GM12878 (cell line): ENCODE results near the gene SNAI1. TPM values are rescaled to one million over a fixed set of nuclear protein-coding genes. Genes with fewer than 3 reads are reported as not detected.
"Not testable (repeated sequence)": the region's sequence is repeated elsewhere in the genome, so short reads cannot be mapped to it uniquely, and the experiment has no call there.

Experiments
- ATAC-seq: fragments of 200-7000 bp; cut with Tn5 transposase; 3 replicates; pipeline ENCODE4 v1.9.1; 2020; ENCODE audit warnings: mild to moderate bottlenecking, moderate library complexity
- BruUV-seq: library from RNA; stranded (reverse); fragments of 400-500 nt; replicated peaks from 2 replicates; lab custom pipeline; 2021; lab: Mats Ljungman, UMichigan
- CTCF ChIA-PET: fragments of 300-600 bp; sonication (Branson Sonifier 250); formaldehyde crosslinking; extraction: SDS; loops from one replicate; lab custom pipeline; 2021; ENCODE audit warnings: inconsistent platforms; lab: Yijun Ruan, JAX
- POLR2A ChIA-PET: fragments of 350-600 bp; formaldehyde crosslinking; extraction: SDS; loops from one replicate; lab custom pipeline; 2021; ENCODE audit warnings: inconsistent platforms; lab: Charles Lee
- RAD21 ChIA-PET: fragments of 300-600 bp; sonication (Branson Sonifier 250); formaldehyde crosslinking; loops from one replicate; lab custom pipeline; 2023; ENCODE audit warnings: antibody characterized with exemption; ENCODE audit not compliant: unreplicated experiment; lab: Charles Lee
- SMC1A ChIA-PET: fragments of 300-600 bp; sonication (Branson Sonifier 250); formaldehyde crosslinking; loops from one replicate; lab custom pipeline; 2023; ENCODE audit not compliant: unreplicated experiment, uncharacterized antibody; lab: Charles Lee
- DNase-seq: peaks from one replicate; pipeline ENCODE4 v3.0.0-alpha.2; 2011; ENCODE audit warnings: low read depth, low spot score
- FAIRE-seq: peaks from 3 replicates; lab custom pipeline; 2011; peaks lifted over from hg19 to GRCh38; lab: Jason Lieb, UNC
- H2AFZ ChIP-seq: 2 replicates; pipeline ENCODE4 v1.6.0; 2011; ENCODE audit warnings: low read depth, low read length, control low read depth; ENCODE audit not compliant: control insufficient read depth
- H3K27ac ChIP-seq: 2 replicates; pipeline ENCODE4 v1.5.1; 2011; ENCODE audit warnings: control low read depth; ENCODE audit not compliant: control insufficient read depth, insufficient read depth
- H3K27me3 ChIP-seq, 2 experiments: replicated peaks in 1 of 2; 2 replicates each; pipeline versions ENCODE4 v1.6.0 to v1.6.1; 2011; ENCODE audit warnings: low read length in 1 of 2; ENCODE audit not compliant: control insufficient read depth in 2 of 2, insufficient read depth in 2 of 2
- H3K36me3 ChIP-seq, 2 experiments: 2 replicates each; pipeline ENCODE4 v1.5.1; 2011; ENCODE audit warnings: low read length in 1 of 2; ENCODE audit not compliant: control insufficient read depth in 2 of 2, insufficient read depth in 2 of 2
- H3K4me1 ChIP-seq: 2 replicates; pipeline ENCODE4 v1.6.1; 2011; ENCODE audit warnings: mild to moderate bottlenecking, low read length, moderate library complexity, mixed read lengths; ENCODE audit not compliant: control insufficient read depth, insufficient read depth
- H3K4me2 ChIP-seq: 2 replicates; pipeline ENCODE4 v1.6.0; 2011; ENCODE audit warnings: control low read depth; ENCODE audit not compliant: control insufficient read depth, insufficient read depth
- H3K4me3 ChIP-seq: fragments of 200-600 bp; sonication (generic); 2 replicates; pipeline ENCODE4 v1.5.1; 2016
- H3K79me2 ChIP-seq: 2 replicates; pipeline ENCODE4 v1.6.0; 2011; ENCODE audit warnings: low read length; ENCODE audit not compliant: control insufficient read depth, insufficient read depth
- H3K9ac ChIP-seq: 2 replicates; pipeline ENCODE4 v1.8.0; 2011; ENCODE audit warnings: low read length, control low read depth, mixed read lengths; ENCODE audit not compliant: control insufficient read depth, insufficient read depth
- H3K9me3 ChIP-seq: replicated peaks from 3 replicates; pipeline ENCODE4 v1.5.1; 2011; ENCODE audit warnings: mild to moderate bottlenecking, low read length; ENCODE audit not compliant: control insufficient read depth, insufficient read depth
- H4K20me1 ChIP-seq: 2 replicates; pipeline ENCODE4 v1.6.0; 2011; ENCODE audit not compliant: control insufficient read depth, insufficient read depth
- CBX5 ChIP-seq: sonication (generic); IDR thresholded peaks from 2 replicates; pipeline ENCODE4 v1.6.1; 2016; ENCODE audit warnings: low read depth, moderate library complexity, mild to moderate bottlenecking, inconsistent platforms
- E2F4 ChIP-seq: IDR thresholded peaks from 2 replicates; pipeline ENCODE4 v1.6.1; 2012; ENCODE audit warnings: low read depth, low read length, improper control_type of control experiment
- FOXK2 ChIP-seq: fragments of 450-650 bp; IDR thresholded peaks from 2 replicates; pipeline ENCODE4 v1.6.1; 2017; ENCODE audit warnings: mild to moderate bottlenecking, moderate library complexity
- MAX ChIP-seq: IDR thresholded peaks from 2 replicates; pipeline ENCODE4 v1.6.1; 2012; ENCODE audit warnings: low read depth, low read length, improper control_type of control experiment
- PKNOX1 ChIP-seq: fragments of 450-650 bp; IDR thresholded peaks from 2 replicates; pipeline ENCODE4 v1.6.1; 2016; ENCODE audit warnings: mild to moderate bottlenecking
- SRF ChIP-seq, 2 experiments: IDR thresholded peaks; 2 replicates each; pipeline ENCODE4 v1.6.1; 2011; ENCODE audit warnings: low read depth in 2 of 2, low read length in 2 of 2, mild to moderate bottlenecking in 1 of 2, moderate library complexity in 1 of 2
- WGBS: methylation state at CpG from one replicate; pipeline ENCODE4 v1.1.6; 2016; ENCODE audit warnings: low lambda C conversion rate; ENCODE audit not compliant: insufficient replicate concordance, insufficient coverage; ENCODE audit errors: missing lambda C conversion rate; 5-methylcytosine and 5-hydroxymethylcytosine counted together
- in situ Hi-C: fragments of 300-500 bp; cut with MboI; formaldehyde crosslinking; loops from 9 replicates; pipeline ENCODE4 v1.14.3; 2018; ENCODE audit warnings: mixed read lengths
- intact Hi-C: fragments of 100-400 bp; cut with micrococcal nuclease; formaldehyde crosslinking; loops from one replicate; pipeline ENCODE4 v1.14.2; 2022; ENCODE audit not compliant: unreplicated experiment
- polyA plus RNA-seq, 11 experiments: library from polyadenylated mRNA; depleted of rRNA in 4 of 11; unstranded in 6 of 11; stranded (reverse) in 5 of 11; fragments of >200 nt; fragmentation: Nextera tagmentation in 4 of 11; fragmentation: Illumina TruSeq in 1 of 11; extraction: Ambion mirVana in 4 of 11; extraction: Trizol in 1 of 11; gene quantifications; 1 replicate in 1 of 11; 2 replicates in 10 of 11; pipeline versions ENCODE4 v1.2.1 to v1.2.3, GENCODE V29; 2011 to 2016; ENCODE audit warnings: inconsistent platforms in 2 of 11, missing spikeins in 2 of 11, low read depth in 1 of 11
- total RNA-seq, 4 experiments: library from RNA; depleted of rRNA in 3 of 4; stranded (reverse); fragments of >200 nt in 3 of 4; fragmentation: Illumina TruSeq in 1 of 4; extraction: Trizol in 1 of 4; gene quantifications; 2 replicates each; pipeline versions ENCODE4 v1.2.1 to v1.2.3, GENCODE V29; 2013 to 2021
- TF ChIP-seq, protein P1 (sequence below): IDR thresholded peaks from 2 replicates; pipeline ENCODE4 v1.6.1; 2011; ENCODE audit warnings: low read depth, low read length, improper control_type of control experiment, borderline replicate concordance

The SNAI1 gene
- total and polyA plus RNA-seq, 10 of the 15 experiments (the other 5 are each of a cell fraction or from before 2014, with no cell fraction given) = 0.11 to 0.79 (median 0.24) TPM; not detected in 2

DNA sequence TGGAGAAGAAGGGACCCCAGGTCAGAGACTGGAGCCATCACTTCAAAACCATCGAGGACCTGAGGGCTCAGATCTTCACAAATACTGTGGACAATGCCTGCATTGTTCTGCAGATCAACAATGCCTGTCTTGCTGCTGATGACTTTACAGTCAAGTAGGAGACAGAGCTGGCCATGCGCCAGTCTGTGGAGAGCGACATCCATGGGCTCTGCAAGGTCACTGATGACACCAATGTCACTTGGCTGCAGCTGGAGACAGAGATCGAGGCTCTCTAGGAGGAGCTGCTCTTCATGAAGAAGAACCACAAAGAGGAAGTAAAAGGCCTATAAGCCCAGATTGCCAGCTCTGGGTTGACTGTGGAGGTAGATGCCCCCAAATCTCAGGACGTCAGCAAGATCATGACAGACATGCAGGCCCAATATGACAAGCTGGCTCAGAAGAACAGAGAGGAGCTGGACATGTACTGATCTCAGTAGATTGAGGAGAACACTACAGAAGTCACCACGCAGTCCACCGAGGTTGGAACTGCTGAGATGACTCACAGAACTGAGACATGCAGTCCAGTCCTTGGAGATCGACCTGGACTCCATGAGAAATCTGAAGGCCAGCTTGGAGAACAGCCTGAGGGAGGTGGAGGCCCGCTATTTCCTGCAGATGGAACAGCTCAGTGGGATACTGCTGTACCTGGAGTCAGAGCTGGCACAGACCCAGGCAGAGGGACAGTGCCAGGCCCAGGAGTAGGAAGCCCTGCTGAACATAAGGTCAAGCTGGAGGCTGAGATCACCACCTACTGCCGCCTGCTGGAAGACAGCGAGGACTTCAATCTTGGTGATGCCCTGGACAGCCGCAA is 25.5 kb upstream of the SNAI1 start:
- not testable (repeated sequence) for H3K27me3 ChIP-seq, H3K27ac ChIP-seq, H3K4me3 ChIP-seq, H3K4me2 ChIP-seq
- POLR2A ChIA-PET = interaction anchor here (1.2 kb wide), 1 partner anchor 19 kb away, joined by 3 read pairs; no protein-coding TSS in a partner anchor
- TF ChIP-seq PKNOX1 = peak; percentile 20; the same call in 1 of the 2 replicates
- TF ChIP-seq, all 136 proteins: peak for 1; not testable (repeated sequence) for 135
- peaks cover 14% of the 10 kb centered on the region for H3K4me1 ChIP-seq
- CTCF ChIA-PET = interaction anchor here (0.7 to 1.5 kb wide), 5 partner anchors 8 to 114 kb away, joined by 3 to 4 read pairs (median 3); no protein-coding TSS in a partner anchor
- in situ Hi-C loops, DNase-seq, H3K36me3 ChIP-seq, H4K20me1 ChIP-seq, H2AFZ ChIP-seq, H3K79me2 ChIP-seq, FAIRE-seq, BruUV-seq, H3K9ac ChIP-seq, H3K9me3 ChIP-seq, intact Hi-C loops: not testable (repeated sequence)
- WGBS = 64% methylated on average over 12 of the region's 12 CpGs
- SMC1A ChIA-PET = interaction anchor here (1.0 to 1.1 kb wide), 2 partner anchors 14 to 114 kb away, joined by 3 read pairs; no protein-coding TSS in a partner anchor
- peak; percentile 33; the same call in 1 of the 3 replicates for ATAC-seq
- RAD21 ChIA-PET = interaction anchor here (0.9 to 1.0 kb wide), 2 partner anchors 11 to 114 kb away, joined by 3 to 4 read pairs; no protein-coding TSS in a partner anchor

DNA sequence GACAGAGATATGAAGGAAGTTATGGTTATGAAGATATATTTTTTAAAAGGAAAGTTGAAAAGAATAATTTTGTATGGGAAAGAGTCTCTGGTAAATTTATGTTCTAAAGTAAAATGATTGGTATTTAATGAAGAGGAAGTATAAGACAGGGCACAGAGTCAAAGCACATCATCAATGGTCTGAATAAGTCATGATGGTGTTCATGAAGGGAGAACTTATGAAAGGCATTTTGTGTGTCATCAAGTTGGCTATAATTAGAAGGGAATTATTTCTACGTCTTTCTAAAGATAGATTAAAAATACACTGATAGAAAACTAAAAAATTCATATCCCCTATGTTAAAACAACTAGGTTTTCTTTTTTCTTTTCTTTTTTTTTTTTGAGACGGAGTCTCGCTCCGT is 21.4 kb upstream of the SNAI1 start:
- FAIRE-seq = no peak
- Histone ChIP-seq H3K4me3 (no peak overlapping the region), H2AFZ (no peak overlapping the region), H3K4me1 (peaks cover 14% of the 10 kb centered on the region), H4K20me1 (no peaks in the 10 kb centered on the region), H3K9me3 (no peaks in the 10 kb centered on the region), H3K9ac (no peak overlapping the region), H3K27me3 (no peaks in the 10 kb centered on the region), H3K4me2 (no peak overlapping the region), H3K27ac (no peak overlapping the region), H3K36me3 (no peaks in the 10 kb centered on the region), H3K79me2 (no peaks in the 10 kb centered on the region)
- in situ Hi-C loops (no loop called here), intact Hi-C loops (no loop called here)
- WGBS = 4% methylated on average over 1 of the region's 4 CpGs
- BruUV-seq = no TSS peak
- RAD21 ChIA-PET = no interaction called here
- SMC1A ChIA-PET = no interaction called here
- ATAC-seq = no peak
- POLR2A ChIA-PET = no interaction called here
- TF ChIP-seq FOXK2 (no peak), CBX5 (no peak), SRF (IDR thresholded peaks at IDR 0.05; ENCODE audit: low read depth in 2 of 2, low read length in 2 of 2) (no peak), MAX (no peak), E2F4 (no peak)
- TF ChIP-seq, protein P1, sequence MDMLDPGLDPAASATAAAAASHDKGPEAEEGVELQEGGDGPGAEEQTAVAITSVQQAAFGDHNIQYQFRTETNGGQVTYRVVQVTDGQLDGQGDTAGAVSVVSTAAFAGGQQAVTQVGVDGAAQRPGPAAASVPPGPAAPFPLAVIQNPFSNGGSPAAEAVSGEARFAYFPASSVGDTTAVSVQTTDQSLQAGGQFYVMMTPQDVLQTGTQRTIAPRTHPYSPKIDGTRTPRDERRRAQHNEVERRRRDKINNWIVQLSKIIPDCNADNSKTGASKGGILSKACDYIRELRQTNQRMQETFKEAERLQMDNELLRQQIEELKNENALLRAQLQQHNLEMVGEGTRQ = no peak
- DNase-seq = no peak
- CTCF ChIA-PET = no interaction called here
